ENCODE results near the gene DNAJC2.
"Not testable (repeated sequence)": the region's sequence is repeated elsewhere in the genome, so short reads cannot be mapped to it uniquely, and the experiment has no call there.

Gene DNAJC2

DNA sequence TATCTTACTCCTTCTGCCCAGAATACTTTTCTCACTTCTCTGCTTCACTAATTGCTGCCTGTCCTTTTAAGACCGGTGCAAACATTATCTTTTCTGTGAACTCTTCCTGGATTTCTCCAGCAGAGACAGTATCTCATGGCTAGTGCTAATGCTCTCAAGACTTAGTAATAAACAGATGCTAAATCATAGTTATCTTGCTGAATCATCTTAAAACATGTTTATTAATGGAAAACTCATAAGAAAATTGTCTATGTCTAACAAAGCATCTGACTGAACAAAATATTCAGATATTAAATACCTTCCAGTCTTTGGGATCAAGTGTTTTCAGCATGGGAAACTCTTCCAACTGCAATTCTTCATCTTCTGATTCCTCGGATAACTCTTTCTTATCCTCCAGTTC is 3.1 kb downstream of the DNAJC2 start:
- DNase-seq = no peak

- DNase-seq = no peak
Observed at GRCh38 chr7:103338864-103339263, 5.7 kb downstream of the DNAJC2 start.

- DNase-seq = no peak
Observed at GRCh38 chr7:103336761-103337160, 7.8 kb downstream of the DNAJC2 start.

DNA sequence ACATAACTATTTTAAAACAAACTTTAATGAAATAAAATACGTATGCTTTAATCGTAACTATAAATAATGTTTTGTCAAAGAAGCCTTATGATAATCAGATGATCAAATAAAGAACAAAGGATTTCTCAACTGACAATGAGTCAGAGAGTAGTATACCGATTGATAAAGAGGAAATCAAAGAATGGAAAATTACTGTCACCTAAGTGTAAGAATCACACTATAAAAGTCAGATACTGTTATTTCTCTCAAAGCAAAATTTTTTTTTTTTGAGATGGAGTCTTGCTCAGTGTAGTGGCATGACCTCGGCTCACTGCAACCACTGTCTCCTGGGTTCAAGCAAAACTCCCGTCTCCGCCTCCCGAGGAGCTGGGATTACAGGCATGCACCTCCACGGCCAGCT is 18.8 kb downstream of the DNAJC2 start:
- DNase-seq = no peak

DNA sequence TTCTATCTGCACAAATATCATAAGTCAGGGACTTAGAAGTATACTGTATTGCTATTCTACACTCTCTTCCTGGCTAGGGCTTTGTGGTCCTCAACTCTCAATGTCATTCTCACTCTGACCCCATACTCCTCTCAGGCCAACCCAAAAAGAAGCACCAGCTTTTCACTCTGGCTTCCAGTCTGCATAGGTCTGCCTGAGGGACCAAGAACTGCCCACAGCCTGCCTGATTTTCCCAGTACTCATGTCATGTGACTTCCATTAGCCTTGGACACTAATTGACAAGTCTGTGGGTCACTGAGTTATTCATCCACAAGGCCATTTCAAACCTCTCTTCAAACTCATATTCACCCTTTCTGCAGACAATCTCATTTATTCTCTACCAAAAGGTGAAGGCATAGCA is 27.6 kb downstream of the DNAJC2 start:
- no peak for DNase-seq

DNA sequence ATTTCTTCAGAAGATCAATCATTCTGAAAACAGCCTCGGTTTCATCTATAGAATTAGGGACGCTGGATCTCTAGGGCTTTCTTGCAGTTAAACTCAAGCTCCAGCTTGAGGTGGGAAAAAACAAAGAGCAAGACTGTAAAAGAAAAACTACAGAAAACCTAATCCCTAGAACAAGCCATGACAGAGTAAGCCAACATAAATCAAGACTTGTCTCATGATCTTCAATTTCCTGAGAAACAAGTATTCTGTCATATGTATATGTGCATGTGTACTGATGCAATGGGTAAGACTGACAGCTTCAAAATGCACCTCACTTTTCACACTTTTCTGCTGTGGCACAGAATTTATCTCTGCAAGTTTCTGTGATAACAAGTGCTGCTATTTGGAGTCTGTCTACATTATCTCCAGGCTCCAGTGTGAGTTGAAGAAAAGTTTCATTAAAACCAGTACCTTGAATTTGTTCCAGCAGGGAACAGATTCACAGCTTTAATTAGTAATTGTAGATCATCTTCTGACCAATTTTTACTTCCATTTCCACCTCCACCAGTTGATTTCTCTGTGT is 28.1 kb downstream of the DNAJC2 start:
- no peak for DNase-seq

DNA sequence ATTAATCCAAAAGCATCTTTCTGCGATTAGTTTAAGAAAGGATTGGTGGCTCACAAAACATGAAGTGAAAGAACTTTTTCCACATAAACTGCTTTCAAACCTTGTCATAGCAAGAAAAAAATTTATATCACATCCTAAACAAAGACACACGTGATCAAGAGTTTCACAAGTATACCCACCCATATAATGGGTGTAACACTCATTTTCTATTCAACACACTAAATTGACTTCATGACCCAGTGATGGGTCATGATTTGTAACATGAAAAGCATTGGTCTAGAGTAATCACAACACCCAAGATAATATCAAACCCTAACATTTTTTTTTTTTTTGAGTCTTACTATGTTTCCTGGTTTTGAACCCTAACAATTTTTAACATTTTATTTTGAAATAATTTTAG is 29.7 kb downstream of the DNAJC2 start:
- DNase-seq = no peak

GRCh38 chr7:103307503-103308231 is 36.9 kb downstream of the DNAJC2 start:
- DNase-seq = no peak

GRCh38 chr7:103301441-103301840 is 43.1 kb downstream of the DNAJC2 start:
- no peak for DNase-seq

DNA sequence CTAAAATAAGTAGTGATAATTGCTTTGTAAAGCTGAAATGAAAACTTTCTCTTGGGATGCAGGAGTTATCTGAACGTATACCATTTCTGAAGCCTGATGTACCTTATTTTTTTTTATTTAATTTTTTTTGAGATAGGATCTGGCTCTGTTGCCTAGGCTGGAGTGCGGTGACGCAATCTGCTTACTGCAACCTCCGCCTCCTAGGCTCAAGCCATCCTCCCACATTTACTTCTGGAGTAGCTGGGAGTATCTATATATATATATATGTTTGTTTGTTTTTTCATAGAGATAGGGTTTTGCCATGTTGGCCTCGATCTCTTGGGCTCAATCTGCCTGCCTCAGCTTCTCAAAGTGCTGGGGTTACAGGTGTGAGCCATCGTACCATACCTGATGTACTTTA is 44.9 kb downstream of the DNAJC2 start:
- no peak for DNase-seq

DNA sequence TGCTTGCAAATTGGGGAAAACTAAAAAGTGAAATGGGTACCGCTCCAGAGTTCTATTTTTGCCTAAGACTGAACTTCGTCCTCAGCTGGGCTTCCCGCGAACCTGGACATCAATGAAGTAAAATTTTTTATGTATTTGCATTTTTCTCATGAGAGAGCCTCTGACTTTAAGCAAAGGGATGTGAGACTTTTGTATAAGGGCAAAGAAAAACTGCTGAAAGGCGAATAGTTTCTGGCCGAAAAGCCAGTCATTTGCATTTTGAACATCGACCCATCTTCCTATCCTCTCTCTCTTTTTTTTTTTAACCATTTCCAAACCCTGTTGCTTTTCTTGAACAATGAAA is 46.8 kb downstream of the DNAJC2 start:
- DNase-seq = no peak

DNA sequence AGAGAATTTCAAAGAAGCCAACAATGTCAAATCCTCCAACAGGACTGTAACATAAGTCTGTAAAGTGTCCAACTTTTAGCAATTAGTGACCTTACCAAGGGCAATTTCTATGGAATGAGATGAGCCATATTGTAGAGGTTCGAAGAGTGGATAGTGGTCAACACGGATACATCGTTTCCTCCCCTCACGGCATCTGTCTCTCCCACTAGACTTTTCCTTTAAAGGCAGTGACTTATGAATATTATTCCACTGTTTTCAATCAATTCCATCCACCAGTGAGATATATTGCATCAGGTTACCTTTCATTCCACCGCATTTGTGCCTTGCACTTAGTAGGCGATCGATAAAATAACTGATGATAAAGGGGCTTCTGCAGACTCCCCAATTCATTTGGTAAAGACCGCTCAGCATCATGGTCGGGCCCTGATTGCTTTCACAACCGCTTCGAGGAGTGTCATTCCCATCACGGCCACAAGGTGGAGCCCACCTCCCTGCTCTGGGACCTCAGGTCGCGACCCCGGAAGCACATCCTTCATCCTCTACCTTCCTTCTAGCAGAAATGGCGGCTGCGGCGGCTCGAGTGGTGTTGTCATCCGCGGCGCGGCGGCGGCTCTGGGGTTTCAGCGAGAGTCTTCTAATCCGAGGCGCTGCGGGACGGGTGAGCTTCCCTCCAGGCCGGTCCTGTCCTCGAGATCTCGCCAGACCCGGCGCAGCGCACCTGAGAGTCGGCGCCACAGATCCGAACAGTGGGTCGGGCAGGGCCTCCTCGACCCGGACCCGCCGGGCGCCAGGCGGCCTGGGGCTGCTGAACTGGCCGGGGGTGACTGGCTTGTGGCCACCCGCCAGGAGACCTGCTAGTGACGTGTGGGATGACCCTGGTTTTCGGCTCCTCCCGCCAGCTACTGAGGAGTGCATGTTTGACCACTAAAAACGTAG is 47.4 kb downstream of the DNAJC2 start, which contains the start of gene PMPCB:
TSS of gene PMPCB (plus strand) at position 535 of the 936 bp plus-strand sequence. CDS start at position 560, 25 bp downstream.
- DNase-seq = peak; percentile 87 to 97 (median 92)

- DNase-seq = no peak
Observed at GRCh38 chr7:103293526-103293925, 51.0 kb downstream of the DNAJC2 start.

DNA sequence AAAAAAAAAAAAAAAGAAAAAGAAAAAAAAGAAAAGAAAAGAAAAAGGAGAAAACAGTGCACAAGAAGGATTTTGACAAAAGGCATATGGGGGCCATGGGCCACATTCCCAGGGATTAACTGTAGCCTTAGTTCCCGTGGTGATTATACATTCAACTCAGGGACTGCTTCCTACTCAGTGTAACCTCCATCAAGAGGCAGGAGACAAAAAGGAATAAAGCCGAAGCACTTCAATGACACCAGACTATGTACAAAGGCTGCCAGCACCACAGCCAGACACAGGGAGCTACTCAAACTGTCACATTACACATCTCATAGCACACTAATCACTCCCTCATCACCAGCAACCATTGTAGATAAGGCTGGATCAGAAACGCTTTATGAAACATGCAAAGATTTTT is 52.4 kb downstream of the DNAJC2 start:
- no peak for DNase-seq

DNA sequence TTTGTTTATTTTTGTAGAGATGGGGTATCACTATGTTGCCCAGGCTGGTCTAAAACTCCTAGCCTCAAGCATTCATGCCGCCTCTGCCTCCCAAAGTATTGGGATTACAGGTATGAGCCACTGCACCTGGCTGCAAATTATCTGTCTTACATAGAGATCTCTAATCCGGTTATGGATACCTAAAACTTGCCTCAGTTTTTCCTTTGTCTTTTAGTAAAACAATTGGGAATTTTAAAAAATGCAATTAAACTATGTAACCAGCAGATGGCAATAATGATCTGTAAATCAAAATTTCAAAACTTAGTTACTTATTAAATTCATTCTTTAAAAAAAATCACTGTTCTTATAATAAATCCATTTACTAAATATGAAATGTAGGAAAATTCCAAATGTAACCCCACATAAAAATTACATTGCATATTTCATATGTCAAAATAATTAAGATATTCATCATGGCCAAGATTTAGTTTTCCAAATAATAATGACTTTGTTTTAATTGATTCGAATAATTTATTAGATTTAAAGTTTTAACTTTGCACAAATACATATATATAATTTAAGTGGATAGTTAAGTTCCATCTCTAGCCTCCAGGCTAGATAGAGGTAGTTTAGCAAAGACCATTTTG is 61.7 kb downstream of the DNAJC2 start:
- not testable (repeated sequence) for DNase-seq

- not testable (repeated sequence) for DNase-seq
Observed at GRCh38 chr7:103280803-103281155, 63.8 kb downstream of the DNAJC2 start.

GRCh38 chr7:103279963-103280802 is 64.4 kb downstream of the DNAJC2 start:
- DNase-seq = peak; percentile 70 to 82 (median 76)

DNA sequence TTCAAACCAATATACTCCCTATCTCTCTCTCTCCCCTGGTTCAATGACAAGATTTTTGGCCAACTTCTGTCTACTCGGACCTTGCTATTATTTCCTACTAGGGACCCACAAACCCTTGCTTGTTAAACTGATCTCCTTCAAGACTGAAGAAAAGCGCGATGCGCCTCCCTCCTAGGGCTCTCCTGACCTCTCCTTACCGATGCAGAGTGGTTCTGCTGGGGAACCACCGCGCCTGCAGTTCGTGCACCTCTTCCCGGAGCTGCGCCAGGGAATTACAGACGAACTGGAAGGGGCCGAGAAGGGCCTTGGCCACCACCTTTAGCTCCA is 65.0 kb downstream of the DNAJC2 start:
- not testable (repeated sequence) for DNase-seq

DNA sequence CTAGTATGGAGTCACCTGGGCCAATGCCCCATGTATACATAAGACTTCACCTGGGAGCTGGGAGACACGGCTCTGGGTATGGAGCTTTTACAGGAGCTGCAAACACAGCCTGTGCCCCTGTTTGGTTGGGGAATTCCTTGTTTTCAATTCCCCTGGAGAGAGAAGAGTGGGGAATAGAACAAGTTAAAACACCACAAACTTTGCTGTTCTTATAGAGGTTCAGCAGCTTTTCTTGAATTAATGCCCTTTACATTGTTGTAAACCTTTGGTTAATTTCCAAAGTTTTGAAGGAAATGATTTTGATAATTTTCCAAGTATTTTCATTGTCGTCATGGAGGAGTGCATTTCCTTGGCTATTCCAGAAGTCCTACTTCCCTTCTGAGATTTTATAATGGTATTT is 66.4 kb downstream of the DNAJC2 start:
- not testable (repeated sequence) for DNase-seq

- DNase-seq = not testable (repeated sequence)
Observed at GRCh38 chr7:103274867-103275266, 69.7 kb downstream of the DNAJC2 start.

DNA sequence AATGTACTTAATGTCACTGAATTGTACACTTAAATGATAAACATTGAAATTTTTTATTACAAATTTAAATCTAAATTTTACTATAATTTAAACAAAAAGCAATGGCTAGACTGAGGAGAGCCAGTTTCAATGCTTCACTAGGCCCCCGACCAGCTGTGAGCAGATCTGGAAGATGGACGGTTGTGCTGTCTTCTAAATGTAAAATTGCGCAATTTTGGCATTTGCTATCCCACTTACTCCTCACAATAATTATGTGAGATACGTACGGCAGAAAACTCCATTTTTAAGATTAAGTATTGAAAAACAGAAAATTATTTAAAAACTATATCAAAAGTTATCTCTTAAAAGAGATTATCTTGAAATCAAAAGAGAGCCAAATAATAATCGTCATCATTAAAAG is 71.2 kb downstream of the DNAJC2 start:
- DNase-seq = not testable (repeated sequence)

DNA sequence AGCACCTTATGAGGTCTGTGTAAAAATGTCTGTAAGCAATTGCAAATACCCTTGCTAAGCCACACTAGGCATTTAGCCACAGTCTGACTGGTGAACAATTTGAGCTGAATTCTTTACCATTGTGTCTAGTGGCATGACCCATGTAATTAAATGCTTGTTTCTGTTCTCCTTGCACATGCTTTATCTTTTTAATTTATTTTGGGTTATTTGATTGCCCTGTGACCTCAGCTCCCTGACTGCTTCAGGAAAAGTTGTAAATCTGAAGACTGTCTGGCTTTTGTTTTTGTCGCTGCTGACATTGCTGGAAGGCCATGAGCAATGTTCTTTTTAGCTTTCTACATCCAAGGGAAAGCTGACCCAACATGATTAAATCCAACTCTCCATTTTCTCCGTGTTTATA is 78.3 kb downstream of the DNAJC2 start:
- DNase-seq = not testable (repeated sequence)
